ENCODE data around the gene CEP170B.
"Not testable (repeated sequence)": the region's sequence is repeated elsewhere in the genome, so short reads cannot be mapped to it uniquely, and the experiment has no call there.

The CEP170B gene

DNA sequence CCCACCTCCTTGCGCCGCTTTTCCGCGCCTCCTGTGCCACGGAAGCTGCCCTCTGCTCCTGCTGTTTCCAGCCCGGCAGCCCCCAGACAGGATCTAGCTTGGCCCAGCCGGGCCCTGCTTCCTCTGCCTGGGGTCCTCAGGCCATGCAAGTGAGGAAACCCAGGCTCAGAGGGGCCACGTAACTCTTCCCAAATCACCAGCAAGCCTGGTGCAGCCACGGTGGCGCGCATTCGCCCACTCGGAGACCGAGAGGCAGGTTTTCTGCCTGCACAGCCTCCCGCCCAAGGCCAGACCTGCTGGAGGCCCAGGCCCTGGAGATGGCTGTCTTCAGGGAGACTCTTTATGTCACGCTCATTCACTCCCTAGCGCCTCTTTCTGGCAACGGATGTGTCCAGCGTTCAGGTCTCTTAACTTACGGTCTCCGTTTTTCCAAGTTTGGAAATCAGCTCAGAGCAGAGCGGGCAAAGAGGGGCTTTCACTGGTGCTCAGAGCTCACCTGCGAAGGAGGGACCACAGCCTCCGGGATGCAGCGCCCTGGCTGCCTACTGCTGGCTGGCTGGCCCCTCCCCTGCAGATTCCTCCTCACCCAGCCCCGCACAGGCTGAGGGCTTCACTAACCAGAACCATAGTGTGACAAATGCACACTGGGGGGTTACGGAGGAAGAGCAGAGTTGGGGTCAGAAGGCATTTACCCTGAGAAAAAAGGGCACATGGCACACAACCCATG, 20.6 kb upstream of the CEP170B start:
- DNase-seq (ENCODE audit: low read depth): no peak

- no peak for DNase-seq (ENCODE audit: low read depth)
Measured at GRCh38 chr14:104845033-104845666, 19.9 kb upstream of the CEP170B start.

DNA sequence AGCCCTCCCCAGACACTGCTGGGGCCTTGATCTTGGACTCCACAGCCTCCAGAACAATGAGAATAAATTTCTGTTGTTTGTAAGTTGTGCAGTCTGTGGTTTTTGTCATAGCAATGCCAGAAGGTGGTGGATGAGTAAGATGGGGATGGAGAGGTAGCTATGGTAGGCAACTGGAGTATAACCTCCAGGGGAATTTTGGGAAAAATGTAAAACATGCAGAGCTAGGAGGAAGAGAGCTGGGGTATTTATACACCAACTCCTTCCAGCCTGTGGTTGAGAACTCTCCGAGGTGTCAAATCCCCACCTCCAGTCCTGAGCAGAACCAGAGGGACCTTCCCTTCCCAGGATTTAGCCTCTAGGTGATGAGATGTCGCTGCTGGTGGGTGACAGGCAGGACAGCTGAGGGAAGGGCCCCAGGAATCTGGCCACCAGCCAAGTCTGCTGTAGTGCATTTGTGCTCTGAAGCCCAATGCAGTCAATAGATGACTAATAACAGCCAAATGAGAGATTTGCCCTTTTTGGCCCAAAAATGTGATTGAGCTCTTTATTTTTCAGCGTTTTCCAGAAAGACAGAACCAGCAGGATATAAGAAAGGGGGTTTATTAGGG, 19.1 kb upstream of the CEP170B start:
- no peak for DNase-seq (ENCODE audit: low read depth)

GRCh38 chr14:104852280-104852663, 12.8 kb upstream of the CEP170B start:
- no peak for DNase-seq (ENCODE audit: low read depth)

GRCh38 chr14:104855532-104856090, 9.5 kb upstream of the CEP170B start:
- DNase-seq (ENCODE audit: low read depth): no peak

DNA sequence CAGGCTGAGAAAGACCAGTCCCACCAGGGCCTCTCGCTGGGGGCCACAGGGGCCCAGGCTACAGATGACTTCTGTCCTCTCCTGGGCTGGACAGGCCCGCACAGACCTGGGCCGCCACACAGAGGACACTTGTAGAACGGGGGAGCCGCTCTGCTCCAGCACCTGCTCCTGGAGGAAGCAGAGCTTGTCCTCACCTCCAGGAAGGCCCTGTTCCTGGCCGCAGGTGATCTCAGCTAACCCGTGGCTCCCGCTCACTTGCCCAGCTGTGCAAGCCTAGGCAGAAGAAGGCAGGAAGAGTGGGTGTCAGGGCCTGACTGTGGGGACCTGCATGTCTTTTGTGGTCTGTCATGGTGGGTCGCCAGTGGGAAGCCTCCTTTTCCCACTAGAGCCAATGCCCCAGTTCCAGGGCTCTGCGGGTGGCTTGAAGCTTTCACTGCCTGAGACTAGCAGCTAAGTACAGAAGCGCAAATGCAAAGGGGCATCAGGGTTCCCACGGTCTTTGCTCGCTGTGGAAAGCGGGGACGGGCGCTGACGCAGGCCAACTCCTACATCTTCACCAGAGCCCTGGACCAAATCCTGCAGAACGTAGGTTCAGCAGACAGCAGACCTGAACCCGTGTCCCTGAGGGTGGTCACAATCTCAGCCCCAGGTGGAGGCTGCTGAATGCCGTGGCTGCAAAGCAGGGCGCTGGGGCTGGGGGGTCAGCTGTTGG, 8.8 kb upstream of the CEP170B start:
- no peak for DNase-seq (ENCODE audit: low read depth)

GRCh38 chr14:104856869-104857860, 7.9 kb upstream of the CEP170B start:
- DNase-seq (ENCODE audit: low read depth): no peak

DNA sequence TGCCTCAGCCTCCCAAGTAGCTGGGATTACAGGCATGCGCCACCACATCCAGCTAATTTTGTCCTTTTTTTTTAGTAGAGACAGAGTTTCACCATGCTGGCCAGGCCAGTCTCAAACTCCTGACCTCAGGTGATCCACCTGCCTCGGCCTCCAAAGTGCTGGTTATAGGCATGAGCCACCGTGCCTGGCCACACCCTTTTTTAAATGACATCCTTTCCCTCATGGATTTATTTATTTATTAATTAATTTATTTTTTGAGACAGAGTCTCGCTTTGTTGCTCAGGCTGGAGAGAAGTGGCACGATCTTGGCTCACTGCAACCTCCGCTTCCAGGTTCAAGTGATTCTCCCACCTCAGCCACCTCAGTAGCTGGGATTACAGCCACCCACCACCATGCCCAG, 7.1 kb upstream of the CEP170B start:
- not testable (repeated sequence) for DNase-seq (ENCODE audit: low read depth)

DNA sequence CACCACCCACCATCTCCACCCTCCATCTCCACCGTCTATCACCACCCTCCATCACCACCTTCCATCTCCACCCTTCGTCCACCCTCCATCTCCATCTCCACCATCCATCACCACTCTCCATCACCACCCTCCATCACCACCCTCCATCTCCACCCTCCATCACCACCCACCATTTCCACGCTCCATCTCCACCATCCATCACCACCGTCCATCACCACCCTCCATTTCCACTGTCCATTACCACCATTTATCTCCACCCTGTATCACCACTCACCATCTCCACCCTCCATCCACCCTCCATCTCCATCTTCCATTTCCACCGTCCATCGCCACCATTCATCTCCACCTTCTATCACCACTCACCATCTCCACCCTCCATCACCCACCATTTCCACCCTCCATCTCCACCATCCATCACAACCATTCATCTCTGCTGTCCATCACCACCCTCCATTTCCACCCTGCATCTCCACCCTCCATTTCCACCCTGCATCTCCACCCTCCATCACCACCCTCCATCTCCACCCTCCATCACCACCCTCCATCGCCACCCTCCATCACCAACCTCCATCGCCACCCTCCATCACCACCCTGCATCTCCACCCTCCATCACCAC, 6.1 kb upstream of the CEP170B start:
- DNase-seq (ENCODE audit: low read depth): no peak

DNA sequence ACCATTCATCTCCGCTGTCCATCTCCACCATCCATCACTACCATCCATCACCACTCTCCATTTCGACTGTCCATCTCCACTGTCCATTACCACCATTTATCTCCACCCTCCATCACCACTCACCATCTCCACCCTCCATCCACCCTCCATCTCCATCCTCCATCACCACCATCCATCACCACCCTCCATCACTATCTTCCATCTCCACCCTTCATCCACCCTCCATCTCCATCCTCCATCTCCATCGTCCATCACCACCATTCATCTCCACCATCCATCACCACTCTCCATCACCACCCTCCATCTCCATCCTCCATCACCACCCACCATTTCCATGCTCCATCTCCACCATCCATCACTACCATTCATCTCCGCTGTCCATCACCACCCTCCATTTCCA, 5.2 kb upstream of the CEP170B start:
- no peak for DNase-seq (ENCODE audit: low read depth)

DNA sequence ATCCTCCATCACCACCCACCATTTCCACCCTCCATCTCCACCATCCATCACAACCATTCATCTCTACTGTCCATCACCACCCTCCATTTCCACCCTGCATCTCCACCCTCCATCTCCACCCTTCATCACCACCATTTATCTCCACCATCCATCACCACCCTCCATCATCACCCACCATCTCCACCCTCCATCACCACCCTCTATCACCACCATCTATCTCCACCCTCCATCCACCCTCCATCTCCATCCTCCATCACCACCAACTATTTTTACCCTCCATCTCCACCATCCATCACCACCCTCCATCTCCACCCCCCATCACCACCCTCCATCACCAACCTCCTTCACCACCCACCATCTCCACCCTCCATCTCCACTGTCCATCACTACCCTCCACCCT, 4.7 kb upstream of the CEP170B start:
- DNase-seq (ENCODE audit: low read depth): no peak

DNA sequence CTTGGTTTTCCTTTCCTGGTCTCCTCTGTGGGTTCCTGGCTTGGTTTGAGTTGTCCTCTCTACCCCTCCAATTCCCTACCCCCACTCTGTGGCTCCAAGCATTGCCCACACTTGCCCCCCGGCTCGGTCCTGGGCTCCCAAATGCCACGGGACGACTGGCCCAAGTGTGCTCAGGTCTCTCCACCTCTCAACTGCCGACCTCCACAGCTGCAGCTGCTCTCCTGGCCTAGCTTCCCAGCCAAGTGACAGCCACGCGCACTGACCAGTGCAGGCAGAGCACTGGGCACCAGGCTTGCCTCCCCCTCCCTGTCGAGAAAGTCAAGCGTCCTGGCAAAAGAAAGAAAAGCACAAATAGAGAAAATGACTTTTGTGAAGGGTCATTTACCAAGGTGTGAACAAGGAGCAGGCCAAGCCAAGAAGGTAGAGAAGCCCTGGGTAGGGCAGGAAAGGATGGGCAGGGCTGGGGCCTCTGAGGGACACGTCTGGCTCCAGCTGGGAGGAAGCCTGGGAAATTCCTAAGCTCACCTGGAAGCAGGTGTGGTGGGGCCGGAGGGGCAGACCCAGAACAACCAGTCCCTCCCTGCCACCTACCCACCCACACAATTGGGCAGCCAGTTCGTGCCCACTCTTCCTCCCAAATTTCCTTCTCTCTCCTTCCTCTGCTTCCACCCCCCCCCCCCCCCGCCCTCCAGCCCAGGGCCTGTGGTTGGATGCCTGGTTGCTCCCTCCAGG, 1.8 kb upstream of the CEP170B start:
- no peak for DNase-seq (ENCODE audit: low read depth)

DNA sequence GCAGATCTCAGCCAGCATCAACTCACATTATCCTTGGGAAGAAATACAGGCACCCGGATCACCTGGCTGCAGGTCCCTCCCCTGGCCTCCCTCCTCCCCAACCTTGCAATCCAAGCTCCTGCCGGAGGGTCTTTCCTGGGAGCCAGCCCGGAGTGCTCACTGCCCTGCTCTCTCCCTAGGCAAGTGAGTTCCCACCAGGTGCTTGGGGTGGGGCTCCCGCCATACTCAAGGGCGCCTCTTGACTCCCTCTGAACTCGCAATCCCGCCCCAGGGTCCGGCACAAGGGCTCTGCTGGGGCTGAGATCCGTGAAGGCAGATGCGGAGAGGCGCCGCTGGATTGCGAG, 1.2 kb upstream of the CEP170B start:
- DNase-seq (ENCODE audit: low read depth): no peak

GRCh38 chr14:104864267-104865080, 594 bp upstream of the CEP170B start:
- DNase-seq (ENCODE audit: low read depth): no peak

- no peak for DNase-seq (ENCODE audit: low read depth)
Measured at GRCh38 chr14:104865631-104866441, 768 bp downstream of the CEP170B start.

GRCh38 chr14:104866451-104867370, 1.6 kb downstream of the CEP170B start:
- no peak for DNase-seq (ENCODE audit: low read depth)

GRCh38 chr14:104867371-104868059, 2.4 kb downstream of the CEP170B start:
- no peak for DNase-seq (ENCODE audit: low read depth)
